D721Med (cell line): ENCODE data around the gene SENP7.

Experiments used
- DNase-seq: peaks from one replicate; pipeline ENCODE4 v3.0.0; 2011; ENCODE audit warnings: low spot score; ENCODE audit not compliant: insufficient read length
- FAIRE-seq: peaks from 2 replicates; lab custom pipeline; 2011; peaks lifted over from hg19 to GRCh38; lab: Jason Lieb, UNC
- CTCF ChIP-seq: IDR thresholded peaks from 2 replicates; pipeline ENCODE4 v1.5.1; 2012; ENCODE audit warnings: mild to moderate bottlenecking, control low read depth; ENCODE audit not compliant: insufficient read depth; ENCODE audit errors: missing control alignments

Gene SENP7

GRCh38 chr3:101303836-101304235 is 209.2 kb downstream of the SENP7 start:
- FAIRE-seq (no peak), DNase-seq (no peak)
- TF ChIP-seq CTCF = no peak

GRCh38 chr3:101303089-101303731 is 209.8 kb downstream of the SENP7 start:
- DNase-seq (no peak), FAIRE-seq (no peak)
- TF ChIP-seq CTCF = no peak

DNA sequence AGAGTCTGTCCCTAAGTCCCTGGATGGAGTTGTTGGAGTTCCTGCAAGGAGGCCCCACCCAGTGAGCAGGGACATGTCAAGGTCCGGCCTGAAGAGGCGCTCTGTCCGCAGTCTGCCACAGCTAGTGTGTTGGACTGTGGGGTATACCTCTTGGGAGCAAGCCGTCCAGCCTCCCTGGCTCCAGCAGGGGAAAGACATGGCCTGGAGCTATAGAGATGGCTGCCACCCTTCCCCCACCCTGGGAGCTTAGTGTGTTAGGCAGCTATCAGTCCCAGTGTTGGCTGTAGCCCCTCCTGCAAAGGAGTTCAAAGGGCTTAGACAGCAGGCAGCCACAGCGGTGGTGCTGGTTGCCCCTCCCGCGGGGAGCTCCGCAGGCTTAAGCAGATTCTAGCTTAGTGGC is 212.9 kb downstream of the SENP7 start:
- DNase-seq (no peak), FAIRE-seq (no peak)
- no peak for TF ChIP-seq CTCF

DNA sequence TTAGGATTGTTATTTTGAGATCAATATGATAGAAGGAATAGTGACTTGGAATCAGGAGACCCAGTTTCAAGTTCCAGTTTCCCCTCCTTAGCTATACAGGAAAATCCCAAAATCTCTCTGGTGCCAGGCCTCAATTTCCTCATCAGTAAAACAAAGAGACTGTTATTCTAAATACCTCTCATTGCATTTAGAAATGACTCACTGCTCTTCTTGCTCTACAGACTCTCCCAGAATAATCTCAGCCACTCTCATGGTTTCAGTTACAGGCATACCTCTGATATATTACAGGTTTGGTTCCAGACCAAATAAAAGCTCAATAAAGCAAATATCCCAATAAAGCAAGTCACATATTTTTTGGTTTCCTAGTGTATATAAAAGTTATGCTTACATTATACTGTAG is 221.0 kb downstream of the SENP7 start:
- TF ChIP-seq CTCF = no peak
- no peak for DNase-seq
- FAIRE-seq = no peak

GRCh38 chr3:101288294-101288693 is 224.7 kb downstream of the SENP7 start:
- no peak for TF ChIP-seq CTCF
- FAIRE-seq (no peak), DNase-seq (no peak)

DNA sequence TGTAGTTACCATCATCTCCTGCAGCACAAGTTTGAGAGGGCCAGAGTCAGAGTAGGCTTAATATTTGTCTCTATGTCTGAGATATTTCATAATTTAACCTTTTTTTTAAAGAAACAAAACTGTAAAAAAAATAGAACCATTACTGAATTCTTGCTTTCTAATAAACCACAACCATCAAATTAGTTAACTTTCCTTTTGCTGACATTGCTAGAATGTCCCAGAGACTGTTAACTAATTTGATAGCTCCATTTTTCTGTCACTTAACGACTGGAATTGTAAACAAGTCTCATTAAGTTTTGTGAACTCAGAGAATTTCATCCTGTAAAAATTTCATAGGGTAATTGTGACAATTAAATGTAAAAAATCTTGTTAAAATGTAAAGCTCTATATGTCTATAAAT is 228.3 kb downstream of the SENP7 start:
- TF ChIP-seq CTCF = no peak
- FAIRE-seq (no peak), DNase-seq (no peak)

DNA sequence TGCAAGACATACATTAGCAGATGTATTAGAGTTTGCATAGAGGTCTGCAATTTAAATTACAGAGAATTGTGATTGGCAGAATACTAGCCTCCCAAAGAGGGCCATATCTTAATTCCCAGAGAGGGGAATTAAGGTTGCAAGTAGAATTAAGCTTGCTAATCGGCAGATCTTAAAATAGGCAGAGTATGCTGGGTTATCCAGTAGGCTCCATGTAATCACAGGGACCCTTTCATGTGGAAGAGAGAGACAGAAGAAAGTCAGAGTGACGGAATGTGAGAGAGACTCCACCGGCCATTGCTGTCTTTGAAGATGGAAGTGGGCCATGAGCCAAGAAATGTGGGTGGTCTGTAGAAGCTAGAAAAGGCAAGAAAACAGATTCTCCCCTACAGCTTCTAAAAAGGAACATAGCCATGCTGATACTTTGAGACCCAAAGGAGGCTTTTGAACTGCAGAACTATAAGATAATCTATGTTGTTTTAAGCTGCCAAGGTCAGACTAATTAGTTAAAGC is 231.4 kb downstream of the SENP7 start:
- DNase-seq (no peak), FAIRE-seq (no peak)
- TF ChIP-seq CTCF = no peak
